ENCODE results near the gene LZIC. TPM values are rescaled to one million over a fixed set of nuclear protein-coding genes. Genes with fewer than 3 reads are reported as not detected.
A peak's percentile ranks its signal among the peaks of the same experiment; 100 is the strongest.

Gene LZIC
- polyA plus RNA-seq (2013, experiment 1 of 2): 21.7 TPM
- polyA plus RNA-seq (2013, experiment 2 of 2): 20.6 TPM

DNA sequence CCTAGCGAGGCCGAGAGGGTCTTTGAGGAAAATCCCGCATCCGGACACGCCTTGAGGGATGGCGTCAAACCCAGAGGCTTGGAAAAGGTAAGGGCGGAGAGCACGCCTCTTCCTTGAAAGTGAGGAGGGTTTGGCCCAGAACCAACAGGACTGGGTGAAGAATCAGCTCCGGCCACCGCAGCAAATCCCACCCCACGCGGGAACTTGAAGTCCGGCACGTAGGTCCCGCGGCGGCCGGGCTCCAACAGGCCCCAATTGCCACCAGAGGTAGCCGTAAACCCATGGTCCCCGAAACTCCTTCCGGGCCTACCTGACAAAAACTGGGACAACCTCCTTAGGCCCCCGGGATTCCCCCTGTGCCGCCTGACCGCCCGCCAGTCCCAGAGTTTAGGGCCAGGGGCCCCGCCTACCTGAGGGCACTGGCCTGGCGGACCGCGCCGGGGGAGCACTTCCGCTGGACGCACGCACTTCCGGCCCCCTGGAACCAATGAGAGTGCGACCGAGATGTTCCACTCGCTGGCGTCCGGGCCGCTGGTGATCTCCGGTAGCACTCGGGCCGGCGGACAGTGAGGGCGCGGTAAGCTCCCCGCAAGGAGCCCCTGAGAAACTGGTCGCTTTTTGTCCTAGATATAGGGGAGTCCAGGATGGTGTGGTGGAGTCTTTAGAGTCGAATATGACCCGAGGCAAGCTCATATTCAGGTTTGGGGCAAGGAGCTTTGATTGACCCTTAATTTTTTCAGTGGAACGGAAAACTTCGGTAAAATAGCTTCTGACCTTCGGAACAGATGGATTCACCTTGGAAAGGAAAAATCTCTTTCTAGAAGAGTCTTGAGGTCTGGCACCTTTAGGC lies at the start of gene LZIC, which contains the start of gene NMNAT1:
Gene LZIC (minus strand): TSS at position 453 of the 850 bp plus-strand sequence. CDS start 6,772 bp downstream, outside the sequence.
Gene NMNAT1 (plus strand): TSS at position 537 of the 850 bp plus-strand sequence. CDS start 28,599 bp downstream, outside the sequence.
- Histone ChIP-seq H2BK5ac (ENCODE audit: low read depth, low read length, poor library complexity, severe bottlenecking) (peak within 1 kb of the TSS; percentile 67), H3K36me3 (ENCODE audit: control insufficient read depth in 1 of 2, insufficient read depth in 2 of 2, low read depth in 1 of 2, low read length in 2 of 2) (peaks cover 4 to 25% of the 10 kb centered on the region in 2 experiments), H2AFZ (ENCODE audit: low read depth, low read length) (peak within 1 kb of the TSS; percentile 72), H3K9ac (ENCODE audit: low read length) (peak within 1 kb of the TSS; percentile 99), H3K18ac (ENCODE audit: low read depth in 1 of 2, low read length in 2 of 2) (peak within 1 kb of the TSS; percentile 70 to 88), H3K4me1 (ENCODE audit: control insufficient read depth, insufficient read depth, low read depth, low read length) (peaks cover 6% of the 10 kb centered on the region), H4K91ac (ENCODE audit: low read length) (peak within 1 kb of the TSS; percentile 56), H2AK5ac (ENCODE audit: low read length, severe bottlenecking) (peak within 1 kb of the TSS; percentile 8), H3K4me3 (ENCODE audit: insufficient read depth in 1 of 2, low read depth in 1 of 2, low read length in 2 of 2) (peak within 1 kb of the TSS; percentile 67 to 99), H2BK15ac (ENCODE audit: low read depth, poor library complexity, severe bottlenecking) (peak within 1 kb of the TSS; percentile 100), H3K14ac (ENCODE audit: low read length in 2 of 2) (no peak within 1 kb of the TSS), H3K79me1 (replicated peaks; ENCODE audit: low read length, poor library complexity, severe bottlenecking) (peaks cover 18% of the 10 kb centered on the region), H3K23ac (ENCODE audit: low read length in 2 of 2) (no peak within 1 kb of the TSS), H3K4ac (ENCODE audit: low read depth in 1 of 2, low read length in 2 of 2) (peak within 1 kb of the TSS; percentile 47 to 64), H3K27me3 (ENCODE audit: control insufficient read depth in 1 of 2, insufficient read depth in 1 of 2, low read length in 2 of 2) (no peaks in the 10 kb centered on the region), H2BK12ac (ENCODE audit: low read length in 2 of 2) (no peak within 1 kb of the TSS), H3K4me2 (ENCODE audit: low read length, poor library complexity, severe bottlenecking) (peak within 1 kb of the TSS; percentile 96), H2BK120ac (ENCODE audit: low read depth, low read length) (peak within 1 kb of the TSS; percentile 85), H3K27ac (ENCODE audit: low read length, poor library complexity, severe bottlenecking) (peak within 1 kb of the TSS; percentile 88), H4K8ac (ENCODE audit: low read length) (peak within 1 kb of the TSS; percentile 54), H3K9me3 (ENCODE audit: control insufficient read depth, low read length) (no peaks in the 10 kb centered on the region)
- DNase-seq: peak; percentile 96
- WGBS: under 1% methylated on average over 52 of the region's 53 CpGs

- Histone ChIP-seq H3K23ac (ENCODE audit: low read length in 2 of 2) (no peak overlapping the region), H2BK120ac (ENCODE audit: low read depth, low read length) (no peak overlapping the region), H2BK15ac (ENCODE audit: low read depth, poor library complexity, severe bottlenecking) (no peak overlapping the region), H3K9ac (ENCODE audit: low read length) (no peak overlapping the region), H3K27ac (ENCODE audit: low read length, poor library complexity, severe bottlenecking) (no peak overlapping the region), H3K79me1 (replicated peaks; ENCODE audit: low read length, poor library complexity, severe bottlenecking) (no peaks in the 10 kb centered on the region), H3K4me1 (ENCODE audit: control insufficient read depth, insufficient read depth, low read depth, low read length) (peaks cover 9% of the 10 kb centered on the region), H3K4me2 (ENCODE audit: low read length, poor library complexity, severe bottlenecking) (no peak overlapping the region), H4K8ac (ENCODE audit: low read length) (no peak overlapping the region), H3K4me3 (ENCODE audit: insufficient read depth in 1 of 2, low read depth in 1 of 2, low read length in 2 of 2) (no peak overlapping the region), H3K27me3 (ENCODE audit: control insufficient read depth in 1 of 2, insufficient read depth in 1 of 2, low read length in 2 of 2) (peaks cover 6 to 23% of the 10 kb centered on the region in 2 experiments), H2BK12ac (ENCODE audit: low read length in 2 of 2) (no peak overlapping the region), H3K14ac (ENCODE audit: low read length in 2 of 2) (no peak overlapping the region), H2BK5ac (ENCODE audit: low read depth, low read length, poor library complexity, severe bottlenecking) (no peak overlapping the region), H4K91ac (ENCODE audit: low read length) (no peak overlapping the region), H2AK5ac (ENCODE audit: low read length, severe bottlenecking) (no peak overlapping the region), H3K9me3 (ENCODE audit: control insufficient read depth, low read length) (no peaks in the 10 kb centered on the region), H3K36me3 (ENCODE audit: control insufficient read depth in 1 of 2, insufficient read depth in 2 of 2, low read depth in 1 of 2, low read length in 2 of 2) (no peaks in the 10 kb centered on the region), H3K4ac (ENCODE audit: low read depth in 1 of 2, low read length in 2 of 2) (no peak overlapping the region), H3K18ac (ENCODE audit: low read depth in 1 of 2, low read length in 2 of 2) (no peak overlapping the region), H2AFZ (ENCODE audit: low read depth, low read length) (no peak overlapping the region)
- DNase-seq: no peak
- WGBS: 81% methylated on average over 4 of the region's 5 CpGs
These were observed 49.7 kb upstream of the LZIC start for GRCh38 chr1:9992910-9993309.

DNA sequence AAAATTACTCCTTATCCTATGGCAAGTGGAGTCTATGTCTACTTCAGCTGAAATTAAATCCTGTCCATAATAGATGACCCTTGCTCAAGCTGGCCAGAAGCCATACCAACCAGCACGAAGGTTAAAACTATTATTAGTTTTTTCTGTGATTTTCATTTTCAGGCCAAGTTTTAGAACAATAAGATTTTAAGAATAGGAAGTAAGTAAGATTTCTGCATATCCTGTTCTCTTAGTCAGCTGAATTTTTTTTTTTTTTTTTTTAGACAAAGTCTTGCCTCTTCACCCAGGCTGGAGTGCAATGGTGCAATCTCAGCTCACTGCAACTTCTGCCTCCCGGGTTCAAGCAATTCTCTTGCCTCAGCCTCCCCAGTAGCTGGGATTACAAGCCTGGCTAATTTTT lies 47.8 kb upstream of the LZIC start:
- no peak overlapping the region for H3K4ac ChIP-seq (ENCODE audit: low read depth in 1 of 2, low read length in 2 of 2)
- DNase-seq: no peak
- no peak overlapping the region for H2BK15ac ChIP-seq (ENCODE audit: low read depth, poor library complexity, severe bottlenecking)
- no peak overlapping the region for H2BK120ac ChIP-seq (ENCODE audit: low read depth, low read length)
- H4K91ac ChIP-seq (ENCODE audit: low read length): no peak overlapping the region
- H2AFZ ChIP-seq (ENCODE audit: low read depth, low read length): no peak overlapping the region
- H3K4me2 ChIP-seq (ENCODE audit: low read length, poor library complexity, severe bottlenecking): no peak overlapping the region
- H3K9me3 ChIP-seq (ENCODE audit: control insufficient read depth, low read length): no peaks in the 10 kb centered on the region
- H4K8ac ChIP-seq (ENCODE audit: low read length): no peak overlapping the region
- H3K18ac ChIP-seq (ENCODE audit: low read depth in 1 of 2, low read length in 2 of 2): no peak overlapping the region
- H3K79me1 ChIP-seq (replicated peaks; ENCODE audit: low read length, poor library complexity, severe bottlenecking): no peaks in the 10 kb centered on the region
- H2BK12ac ChIP-seq (ENCODE audit: low read length in 2 of 2): no peak overlapping the region
- H2BK5ac ChIP-seq (ENCODE audit: low read depth, low read length, poor library complexity, severe bottlenecking): no peak overlapping the region
- no peak overlapping the region for H3K23ac ChIP-seq (ENCODE audit: low read length in 2 of 2)
- H3K36me3 ChIP-seq (ENCODE audit: control insufficient read depth in 1 of 2, insufficient read depth in 2 of 2, low read depth in 1 of 2, low read length in 2 of 2): no peaks in the 10 kb centered on the region
- no peak overlapping the region for H3K27ac ChIP-seq (ENCODE audit: low read length, poor library complexity, severe bottlenecking)
- WGBS: 100% methylated on average over 1 of the region's 2 CpGs
- no peak overlapping the region for H2AK5ac ChIP-seq (ENCODE audit: low read length, severe bottlenecking)
- H3K9ac ChIP-seq (ENCODE audit: low read length): no peak overlapping the region
- H3K4me1 ChIP-seq (ENCODE audit: control insufficient read depth, insufficient read depth, low read depth, low read length): no peaks in the 10 kb centered on the region
- H3K4me3 ChIP-seq (ENCODE audit: insufficient read depth in 1 of 2, low read depth in 1 of 2, low read length in 2 of 2): no peak overlapping the region
- H3K27me3 ChIP-seq (ENCODE audit: control insufficient read depth in 1 of 2, insufficient read depth in 1 of 2, low read length in 2 of 2): peaks cover 0 to 9% of the 10 kb centered on the region in 2 experiments
- H3K14ac ChIP-seq (ENCODE audit: low read length in 2 of 2): no peak overlapping the region

DNA sequence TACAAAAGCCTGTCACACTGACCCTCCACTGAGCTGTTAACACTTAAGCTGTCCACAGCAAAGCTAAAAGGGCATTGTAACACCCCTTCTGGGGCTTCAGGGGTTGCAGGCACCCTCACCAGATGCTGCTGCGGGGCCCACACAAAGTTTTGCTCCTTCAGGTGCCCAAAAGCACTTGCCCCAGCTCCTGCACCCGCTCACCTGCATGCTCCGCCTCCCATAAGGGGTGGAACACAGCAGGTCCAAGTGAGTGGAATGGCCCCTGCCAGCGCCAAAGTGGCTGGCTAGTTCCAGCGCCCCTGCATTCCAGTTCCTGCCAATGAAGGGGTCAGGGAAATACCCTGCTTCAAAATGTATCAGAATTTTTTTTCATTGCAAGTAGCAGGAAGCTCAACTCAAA lies 46.6 kb upstream of the LZIC start:
- Histone ChIP-seq H3K4ac (ENCODE audit: low read depth in 1 of 2, low read length in 2 of 2) (no peak overlapping the region), H3K4me2 (ENCODE audit: low read length, poor library complexity, severe bottlenecking) (no peak overlapping the region), H2BK15ac (ENCODE audit: low read depth, poor library complexity, severe bottlenecking) (no peak overlapping the region), H3K18ac (ENCODE audit: low read depth in 1 of 2, low read length in 2 of 2) (no peak overlapping the region), H2BK12ac (ENCODE audit: low read length in 2 of 2) (no peak overlapping the region), H3K27ac (ENCODE audit: low read length, poor library complexity, severe bottlenecking) (no peak overlapping the region), H2AFZ (ENCODE audit: low read depth, low read length) (no peak overlapping the region), H2BK5ac (ENCODE audit: low read depth, low read length, poor library complexity, severe bottlenecking) (no peak overlapping the region), H3K9me3 (ENCODE audit: control insufficient read depth, low read length) (no peaks in the 10 kb centered on the region), H3K9ac (ENCODE audit: low read length) (no peak overlapping the region), H4K8ac (ENCODE audit: low read length) (no peak overlapping the region), H3K79me1 (replicated peaks; ENCODE audit: low read length, poor library complexity, severe bottlenecking) (no peaks in the 10 kb centered on the region), H4K91ac (ENCODE audit: low read length) (no peak overlapping the region), H3K23ac (ENCODE audit: low read length in 2 of 2) (no peak overlapping the region), H3K4me3 (ENCODE audit: insufficient read depth in 1 of 2, low read depth in 1 of 2, low read length in 2 of 2) (no peak overlapping the region), H2AK5ac (ENCODE audit: low read length, severe bottlenecking) (no peak overlapping the region), H3K4me1 (ENCODE audit: control insufficient read depth, insufficient read depth, low read depth, low read length) (no peaks in the 10 kb centered on the region), H3K36me3 (ENCODE audit: control insufficient read depth in 1 of 2, insufficient read depth in 2 of 2, low read depth in 1 of 2, low read length in 2 of 2) (peaks cover 3 to 4% of the 10 kb centered on the region in 2 experiments), H3K27me3 (ENCODE audit: control insufficient read depth in 1 of 2, insufficient read depth in 1 of 2, low read length in 2 of 2) (peaks cover 0 to 5% of the 10 kb centered on the region in 2 experiments), H3K14ac (ENCODE audit: low read length in 2 of 2) (no peak overlapping the region), H2BK120ac (ENCODE audit: low read depth, low read length) (no peak overlapping the region)
- DNase-seq: no peak
- WGBS: 75% methylated on average over 5 of the region's 5 CpGs

Data from mesenchymal stem cell (in vitro differentiated cells and primary cell).